ENCODE measurements around the gene CEBPZ.
"Not testable (repeated sequence)": the region's sequence is repeated elsewhere in the genome, so short reads cannot be mapped to it uniquely, and the experiment has no call there.

CEBPZ gene

DNA sequence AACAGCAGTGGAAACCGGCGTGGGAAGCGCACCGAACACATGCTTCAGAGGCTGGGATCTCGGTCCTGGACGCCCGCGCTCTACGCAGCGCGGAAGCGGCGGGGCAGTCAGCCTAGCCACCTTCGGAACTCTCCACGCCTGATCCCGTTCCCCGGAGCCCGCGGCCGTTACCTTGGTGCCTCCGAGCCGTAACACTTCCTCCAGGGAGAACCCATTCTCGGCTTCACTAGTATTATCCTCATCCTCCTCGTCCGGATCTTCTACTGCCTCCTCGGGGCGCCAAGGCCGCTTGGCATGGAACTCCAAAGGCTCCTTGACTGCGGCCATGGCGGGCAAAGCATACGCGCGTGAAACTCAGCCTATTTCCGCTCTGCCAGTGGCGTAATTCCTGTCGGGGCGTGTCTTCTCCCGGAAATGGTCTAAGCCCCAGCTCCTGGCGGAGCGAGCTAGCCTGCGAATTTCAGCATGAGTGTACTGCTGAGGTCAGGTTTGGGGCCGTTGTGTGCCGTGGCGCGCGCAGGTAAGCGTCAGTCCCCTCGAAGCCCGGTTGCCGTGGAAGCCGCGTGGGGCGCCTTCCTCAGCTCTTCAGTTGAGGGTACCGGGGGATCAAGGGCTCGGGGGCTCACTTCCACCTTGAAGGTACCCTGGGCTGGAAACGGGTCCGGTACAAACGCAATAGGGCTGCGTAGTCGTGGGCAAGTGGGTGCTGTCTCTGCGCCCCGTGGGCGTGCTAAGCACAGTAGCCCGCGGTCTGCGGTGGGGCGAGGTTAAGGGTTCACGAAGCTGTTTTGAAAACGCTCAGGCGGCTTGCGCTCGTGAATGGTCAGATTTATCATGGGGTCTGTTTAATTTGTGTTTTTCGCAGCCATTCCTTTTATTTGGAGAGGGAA is at the start of gene CEBPZ, which contains the start of gene NDUFAF7:
TSS of gene CEBPZ (minus strand) at position 356 of the 890 bp plus-strand sequence. CDS start at position 327, 29 bp downstream.
TSS of gene NDUFAF7 (plus strand) at position 418 of the 890 bp plus-strand sequence. CDS start at position 466, 48 bp downstream.
- DNase-seq = peak; percentile 87 to 90

DNA sequence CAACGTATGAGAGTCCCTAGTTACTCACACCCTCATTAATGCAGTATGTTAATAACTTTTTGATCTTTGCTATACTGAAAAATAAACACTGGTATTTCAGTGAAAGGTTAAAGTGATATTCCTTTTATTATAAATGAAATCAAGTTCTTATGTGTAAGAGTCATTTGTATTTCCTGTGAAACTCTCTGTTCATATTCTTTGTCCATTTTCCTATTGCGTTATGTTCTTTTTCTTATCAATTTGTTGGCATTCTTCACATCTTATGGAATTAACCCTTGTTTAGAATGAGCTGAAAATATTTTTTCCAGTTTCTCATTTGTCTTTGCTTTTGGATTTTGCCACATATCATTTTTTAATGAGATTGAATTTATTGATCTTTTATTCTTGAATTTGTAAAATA is 44.9 kb upstream of the CEBPZ start:
- DNase-seq = no peak

GRCh38 chr2:37274359-37274965 is 43.1 kb upstream of the CEBPZ start:
- no peak for DNase-seq

- no peak for DNase-seq
Measured at GRCh38 chr2:37271376-37272067, 40.1 kb upstream of the CEBPZ start.

- DNase-seq = no peak
Measured at GRCh38 chr2:37268111-37268510, 36.7 kb upstream of the CEBPZ start.

- DNase-seq = no peak
Measured at GRCh38 chr2:37267685-37268084, 36.3 kb upstream of the CEBPZ start.

DNA sequence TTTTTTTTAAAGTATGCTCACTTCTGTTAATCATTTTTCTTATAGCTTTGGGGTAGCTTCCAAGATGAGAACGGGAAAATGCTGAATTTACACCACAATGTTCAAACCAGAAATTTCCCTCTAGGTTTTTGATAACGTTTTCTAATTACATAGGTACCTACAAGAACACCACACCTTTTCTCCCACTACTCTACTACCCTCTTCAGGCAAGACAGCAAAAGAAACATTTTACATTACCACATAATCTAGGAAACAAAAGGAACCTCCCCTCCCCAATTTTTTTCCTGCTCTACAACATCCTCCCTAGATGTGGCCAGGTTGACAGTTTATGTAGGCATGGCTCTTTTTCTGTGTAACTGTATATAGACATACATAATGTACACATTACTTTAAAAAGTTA is 32.4 kb upstream of the CEBPZ start:
- DNase-seq = no peak

DNA sequence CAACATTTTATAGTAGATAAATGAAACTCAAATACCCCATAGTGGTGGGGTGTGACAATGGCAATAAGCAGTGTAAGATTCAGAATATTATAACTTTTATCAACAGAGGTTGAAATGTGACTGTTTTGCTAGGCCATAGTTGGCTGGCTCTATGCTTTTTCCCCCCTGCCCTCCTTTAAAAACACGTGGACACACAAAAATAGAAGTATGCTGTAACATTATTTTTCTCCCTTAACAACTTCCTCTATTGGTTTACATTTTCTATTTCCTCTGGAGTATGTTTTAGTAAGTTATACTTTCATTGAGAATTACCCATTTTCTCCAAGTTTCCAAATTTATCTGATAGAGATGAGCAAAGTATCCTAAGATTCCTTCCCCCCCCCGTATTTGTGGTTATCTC is 31.1 kb upstream of the CEBPZ start:
- DNase-seq = no peak

DNA sequence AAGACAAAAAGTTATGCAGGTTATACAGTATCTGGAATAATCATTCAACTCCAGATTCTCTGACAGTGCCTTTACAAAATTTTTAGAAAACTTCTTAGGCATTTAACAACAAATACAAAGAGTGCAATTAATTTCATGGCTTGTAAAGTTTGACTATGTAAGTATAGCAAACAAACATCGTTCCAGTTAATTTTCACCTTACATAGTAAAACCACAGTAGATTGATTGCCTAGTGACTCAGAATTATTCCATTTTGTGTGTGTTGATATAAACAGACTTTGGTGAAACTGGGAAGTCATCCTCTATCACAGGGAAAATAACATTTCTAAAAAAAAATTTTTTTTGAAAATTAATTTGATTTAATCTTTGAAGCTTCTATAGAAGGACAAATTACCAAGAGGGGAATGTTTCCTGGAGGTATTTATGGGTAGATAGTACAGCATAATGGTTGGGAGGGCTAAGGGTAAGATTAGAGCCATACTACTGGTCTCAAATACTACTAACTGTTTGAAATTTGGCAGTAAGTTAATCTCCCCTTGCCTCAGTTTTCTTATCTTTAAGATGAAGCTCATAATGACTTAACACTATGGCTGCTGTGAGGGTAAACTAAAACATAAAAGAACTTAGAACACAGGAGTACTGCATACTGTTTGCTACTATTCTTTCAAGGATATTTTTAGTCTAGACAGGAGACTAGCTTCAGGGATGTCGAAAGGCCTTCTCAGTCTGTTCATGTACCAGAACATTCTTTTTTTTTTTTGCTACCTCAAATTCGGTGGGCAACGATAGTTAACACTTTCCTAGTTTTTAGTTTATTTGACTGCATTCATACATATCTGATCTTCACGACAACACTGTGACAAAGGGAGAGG is 19.7 kb upstream of the CEBPZ start:
- DNase-seq = no peak

DNA sequence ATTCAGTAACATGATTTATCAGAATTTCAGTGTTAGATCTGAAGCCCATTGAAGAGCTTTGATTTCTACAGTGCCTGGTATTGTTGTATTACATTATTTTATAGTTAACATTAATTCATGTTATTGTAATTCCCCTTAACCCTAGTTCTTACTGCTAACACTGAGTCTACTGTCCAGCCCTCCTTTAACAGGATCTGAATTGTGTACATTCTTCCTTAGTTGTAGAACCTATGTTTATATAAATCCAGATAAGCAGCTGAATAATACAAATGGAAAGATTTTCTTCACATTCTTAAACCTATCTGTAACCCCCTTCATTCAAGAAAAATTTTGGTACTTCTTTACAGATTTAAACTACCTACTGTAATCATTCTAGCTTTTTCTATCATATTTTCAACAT is 14.8 kb upstream of the CEBPZ start:
- no peak for DNase-seq

DNA sequence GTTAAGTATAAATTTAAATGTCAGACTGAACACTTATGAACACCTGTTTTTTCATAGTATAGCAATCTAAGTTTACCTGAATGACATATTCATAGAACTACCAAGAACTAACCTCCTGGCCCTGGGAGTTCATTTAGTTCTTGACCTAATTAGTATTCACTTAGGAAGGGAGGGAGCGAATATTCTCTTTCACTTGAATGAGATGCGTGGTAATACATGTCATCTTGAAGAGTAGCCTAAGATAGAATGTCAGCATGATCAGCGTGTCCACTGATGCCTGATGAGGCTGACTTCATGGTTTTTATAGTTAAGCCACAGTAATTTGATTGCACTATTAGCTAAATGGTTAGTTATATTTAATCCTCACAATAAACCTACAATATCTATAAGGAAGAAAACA is 13.4 kb upstream of the CEBPZ start:
- no peak for DNase-seq

DNA sequence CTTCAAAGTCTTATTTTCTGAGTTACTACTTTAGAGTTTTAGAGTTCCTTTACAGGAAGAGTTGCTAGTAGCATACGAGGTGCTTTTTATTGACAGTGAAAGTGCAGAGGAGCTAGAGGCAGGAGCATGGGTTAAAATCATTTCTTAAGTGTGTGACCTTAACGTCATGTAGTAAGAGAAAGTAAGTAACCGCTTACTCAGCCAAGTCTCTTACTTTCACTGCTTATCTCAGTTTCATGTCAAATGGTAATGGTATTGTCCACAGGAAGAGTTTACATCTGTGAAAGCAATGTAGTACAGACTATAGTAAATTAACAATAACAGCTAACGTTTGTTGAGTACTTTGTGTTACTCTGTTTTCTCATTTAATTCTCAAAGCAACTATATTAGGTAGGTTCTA is 12.6 kb upstream of the CEBPZ start:
- DNase-seq = peak in 1 of 2 donors; percentile 25

- DNase-seq = peak in 1 of 2 donors; percentile 59
Measured at GRCh38 chr2:37243435-37243834, 12.0 kb upstream of the CEBPZ start.

DNA sequence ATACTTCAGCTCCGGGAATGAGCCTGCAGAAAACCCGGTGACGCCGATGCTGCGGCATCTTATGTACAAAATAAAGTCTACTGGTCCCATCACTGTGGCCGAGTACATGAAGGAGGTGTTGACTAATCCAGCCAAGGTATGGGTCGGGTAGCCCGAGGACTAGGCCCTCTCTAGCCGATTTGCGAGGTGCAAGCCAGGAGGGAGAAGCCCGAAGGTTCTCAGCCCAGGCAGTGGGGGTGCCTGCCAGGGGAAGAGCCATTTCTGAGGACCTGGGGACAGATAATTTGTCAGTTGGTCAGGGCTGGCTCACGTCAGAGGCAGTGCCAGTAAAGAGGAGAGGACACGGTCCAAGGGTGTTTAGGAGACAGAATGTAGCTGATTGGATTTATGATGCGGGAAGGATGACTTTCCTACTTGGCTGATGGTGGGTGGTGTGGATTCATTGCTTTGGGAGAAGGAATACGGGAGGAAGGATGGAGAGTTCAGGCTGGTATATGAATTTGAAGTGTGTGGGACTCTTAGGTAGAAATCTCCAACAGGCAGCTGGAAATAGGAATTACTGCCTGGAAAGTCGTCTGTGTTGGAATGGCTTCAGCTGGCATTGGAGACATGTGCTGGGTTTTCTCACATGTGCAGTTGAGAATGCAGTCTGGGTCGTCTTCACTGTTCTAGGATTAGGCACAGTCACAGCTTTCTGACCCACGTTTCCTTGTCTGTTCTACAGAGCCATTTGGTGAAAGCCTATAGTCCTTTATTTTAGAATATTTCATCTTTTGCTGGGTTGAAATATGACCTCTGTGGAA is 936 bp upstream of the CEBPZ start:
- DNase-seq = peak in 1 of 2 donors; percentile 9

DNA sequence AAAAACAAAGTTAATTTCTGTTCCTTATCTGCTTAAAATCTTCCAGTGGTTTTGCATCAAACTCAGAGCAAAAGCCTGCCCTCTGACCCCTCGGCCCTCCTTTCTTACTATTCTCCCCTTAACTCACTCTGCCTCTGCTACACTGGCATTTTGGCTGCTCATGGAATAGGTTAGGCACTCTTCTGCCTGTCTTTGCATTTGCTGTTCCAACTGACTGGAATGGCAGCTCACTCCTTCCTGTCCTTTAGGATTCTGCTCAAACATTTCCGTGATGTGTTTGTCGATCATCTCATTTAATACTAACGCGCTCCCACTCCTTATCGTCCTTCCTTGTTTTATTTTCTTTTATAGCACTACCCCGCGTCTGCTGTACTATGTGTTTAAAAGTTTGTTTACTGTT is 815 bp downstream of the CEBPZ start:
- peak in 1 of 2 donors; percentile 3 for DNase-seq

DNA sequence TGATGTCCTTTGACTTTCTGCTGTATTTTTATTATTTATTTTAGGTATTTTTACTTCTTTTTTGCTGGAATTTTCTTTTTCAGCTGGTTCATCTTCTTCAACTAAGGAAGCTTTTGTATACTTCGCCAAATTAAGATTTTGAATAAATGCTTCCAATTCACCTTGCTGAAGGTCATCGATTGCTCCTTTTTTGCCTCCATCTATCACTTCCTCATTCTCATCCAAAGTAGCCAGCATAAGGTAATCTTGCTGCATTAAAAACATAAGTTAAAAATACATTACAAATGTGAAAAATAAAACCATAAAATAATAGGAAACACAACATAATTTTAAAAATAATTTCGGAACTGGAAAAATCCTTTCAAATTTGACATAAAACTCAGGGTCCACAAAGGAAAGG is 2.6 kb downstream of the CEBPZ start:
- DNase-seq = no peak

DNA sequence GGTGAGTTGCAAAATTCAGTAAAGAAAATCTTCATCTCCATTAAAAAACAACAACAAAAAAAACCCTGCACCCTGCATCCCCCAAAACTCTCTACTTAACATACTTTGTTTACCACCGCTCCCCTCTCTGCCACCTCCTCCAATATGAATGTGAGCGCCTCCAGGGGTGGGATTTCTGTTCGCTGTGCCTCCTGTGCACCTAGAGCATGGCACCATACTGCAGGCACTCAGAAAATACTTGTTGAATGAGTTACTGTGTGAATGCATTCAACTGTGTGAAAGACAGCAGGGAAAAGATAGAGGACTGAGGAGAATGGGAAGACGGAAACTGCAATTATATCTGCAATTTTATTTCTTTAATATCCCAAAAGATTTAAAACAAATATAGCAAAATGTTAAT is 4.5 kb downstream of the CEBPZ start:
- DNase-seq = no peak

GRCh38 chr2:37225129-37225528 is 6.3 kb downstream of the CEBPZ start:
- not testable (repeated sequence) for DNase-seq

- DNase-seq = no peak
Measured at GRCh38 chr2:37224063-37224462, 7.3 kb downstream of the CEBPZ start.

GRCh38 chr2:37223131-37223530 is 8.3 kb downstream of the CEBPZ start:
- DNase-seq = no peak

- DNase-seq = no peak
Measured at GRCh38 chr2:37219046-37219445, 12.3 kb downstream of the CEBPZ start.

GRCh38 chr2:37215250-37215649 is 16.1 kb downstream of the CEBPZ start:
- no peak for DNase-seq

Data from CD4-positive, alpha-beta T cell treated with Interferon alpha-2 for 1 hour (primary cell).